ENCODE measurements around the gene ALOX5. TPM values are rescaled to one million over a fixed set of nuclear protein-coding genes. Genes with fewer than 3 reads are reported as not detected.
"Not testable (repeated sequence)": the region's sequence is repeated elsewhere in the genome, so short reads cannot be mapped to it uniquely, and the experiment has no call there.

Gene ALOX5
- total RNA-seq, 5 donors from 2014 or later (not counting 1 experiment from before 2014, with no cell fraction given), result 13.8 to 39.8 (median 16.1) TPM

GRCh38 chr10:45471531-45472310 lies 97.7 kb downstream of the ALOX5 start:
- Histone ChIP-seq H3K4me3 (ENCODE audit: control insufficient read depth in 1 of 2, extremely low read depth in 1 of 2, low read length in 1 of 2) (no peak overlapping the region), H3K36me3 (ENCODE audit: control insufficient read depth in 2 of 2, extremely low read depth in 1 of 2, insufficient read depth in 1 of 2, low read length in 1 of 2) (no peaks in the 10 kb centered on the region), H3K9me3 (peaks cover under 1% of the 10 kb centered on the region), H3K27me3 (replicated peaks in 1 of 2; ENCODE audit: control insufficient read depth in 2 of 2, extremely low read depth in 1 of 2, insufficient read depth in 2 of 2, low read length in 1 of 2) (no peaks in the 10 kb centered on the region), H3K4me1 (ENCODE audit: control insufficient read depth in 1 of 2, extremely low read depth in 1 of 2, insufficient read depth in 2 of 2, low read length in 2 of 2) (peaks cover 9 to 12% of the 10 kb centered on the region in 2 experiments), H3K27ac (ENCODE audit: low read length) (no peak overlapping the region)
- peaks cover 36 to 49% (median 39%) of the 10 kb centered on the region in 3 donors for H3K4me1 Mint-ChIP-seq
- WGBS (ENCODE audit: insufficient coverage), result 100% methylated on average over 7 of the region's 8 CpGs
- ChIA-PET CTCF (interaction anchor here in 1 of 2 donors (0.6 kb wide), 1 partner anchor 200 kb away, joined by 3 read pairs; no protein-coding TSS in a partner anchor), POLR2A (interaction anchor here in 1 of 2 donors (0.7 kb wide), 1 partner anchor 191 kb away, joined by 5 read pairs; no protein-coding TSS in a partner anchor)
- H3K9me3 Mint-ChIP-seq, result peaks cover 3 to 8% (median 4%) of the 10 kb centered on the region in 3 donors
- peak overlapping the region in 1 of 3 donors; percentile 6 for H3K4me3 Mint-ChIP-seq
- no peak for ATAC-seq (replicated peaks in 1 of 4)
- peak overlapping the region; percentile 54 to 61 for H3K27ac Mint-ChIP-seq
- H3K27me3 Mint-ChIP-seq, result no peaks in the 10 kb centered on the region
- DNase-seq, result no peak
- peaks cover 22% of the 10 kb centered on the region for H3K36me3 Mint-ChIP-seq

- POLR2A ChIA-PET, result no interaction called here
- H3K27ac Mint-ChIP-seq, result no peak overlapping the region
- WGBS (ENCODE audit: insufficient coverage), result 95% methylated on average over 2 of the region's 4 CpGs
These were observed 99.1 kb downstream of the ALOX5 start for GRCh38 chr10:45473126-45473525.

GRCh38 chr10:45476559-45476958 lies 102.5 kb downstream of the ALOX5 start:
- no peak for ATAC-seq (replicated peaks in 1 of 4)
- no peak overlapping the region for H3K27ac Mint-ChIP-seq
- POLR2A ChIA-PET, result interaction anchor here in 1 of 2 donors (0.7 to 0.9 kb wide), 2 partner anchors 9 to 10 kb away, joined by 3 to 4 read pairs; no protein-coding TSS in a partner anchor

More at GRCh38 chr10:45473126-45473525, 99.1 kb downstream of the ALOX5 start:
- H3K4me3 Mint-ChIP-seq, result no peak overlapping the region
- peaks cover 36% of the 10 kb centered on the region for H3K36me3 Mint-ChIP-seq
- Histone ChIP-seq H3K9me3 (peaks cover 6% of the 10 kb centered on the region), H3K27me3 (replicated peaks in 1 of 2; ENCODE audit: control insufficient read depth in 2 of 2, extremely low read depth in 1 of 2, insufficient read depth in 2 of 2, low read length in 1 of 2) (no peaks in the 10 kb centered on the region), H3K4me1 (ENCODE audit: control insufficient read depth in 1 of 2, extremely low read depth in 1 of 2, insufficient read depth in 2 of 2, low read length in 2 of 2) (peaks cover 9 to 12% of the 10 kb centered on the region in 2 experiments), H3K36me3 (ENCODE audit: control insufficient read depth in 2 of 2, extremely low read depth in 1 of 2, insufficient read depth in 1 of 2, low read length in 1 of 2) (no peaks in the 10 kb centered on the region), H3K4me3 (ENCODE audit: control insufficient read depth in 1 of 2, extremely low read depth in 1 of 2, low read length in 1 of 2) (no peak overlapping the region), H3K27ac (ENCODE audit: low read length) (no peak overlapping the region)
- DNase-seq (no peak), ATAC-seq (replicated peaks in 1 of 4) (no peak)
- peaks cover 15 to 22% (median 15%) of the 10 kb centered on the region in 3 donors for H3K9me3 Mint-ChIP-seq
- H3K27me3 Mint-ChIP-seq, result no peaks in the 10 kb centered on the region
- peaks cover 36 to 54% (median 41%) of the 10 kb centered on the region in 3 donors for H3K4me1 Mint-ChIP-seq
- CTCF ChIA-PET, result no interaction called here

GRCh38 chr10:45480294-45480693 lies 106.3 kb downstream of the ALOX5 start:
- H3K27ac Mint-ChIP-seq, result no peak overlapping the region
- H3K36me3 Mint-ChIP-seq, result peaks cover 87% of the 10 kb centered on the region
- DNase-seq (no peak), ATAC-seq (replicated peaks in 1 of 4) (no peak)
- H3K27ac ChIP-seq (ENCODE audit: low read length), result no peak overlapping the region
- peaks cover 6% of the 10 kb centered on the region for H3K9me3 ChIP-seq
- H3K4me3 Mint-ChIP-seq, result no peak overlapping the region
- CTCF ChIA-PET, result no interaction called here
- peaks cover 1 to 17% (median 2%) of the 10 kb centered on the region in 3 donors for H3K4me1 Mint-ChIP-seq
- H3K27me3 ChIP-seq (replicated peaks in 1 of 2; ENCODE audit: control insufficient read depth in 2 of 2, extremely low read depth in 1 of 2, insufficient read depth in 2 of 2, low read length in 1 of 2), result no peaks in the 10 kb centered on the region
- H3K9me3 Mint-ChIP-seq, result peaks cover 24 to 47% (median 30%) of the 10 kb centered on the region in 3 donors
- 100% methylated on average over 2 of the region's 2 CpGs for WGBS (ENCODE audit: insufficient coverage)
- POLR2A ChIA-PET, result no interaction called here
- H3K27me3 Mint-ChIP-seq, result no peaks in the 10 kb centered on the region
- no peak overlapping the region for H3K4me3 ChIP-seq (ENCODE audit: control insufficient read depth in 1 of 2, extremely low read depth in 1 of 2, low read length in 1 of 2)
- peaks cover 0 to 5% of the 10 kb centered on the region in 2 donors for H3K36me3 ChIP-seq (ENCODE audit: control insufficient read depth in 2 of 2, extremely low read depth in 1 of 2, insufficient read depth in 1 of 2, low read length in 1 of 2)
- no peaks in the 10 kb centered on the region for H3K4me1 ChIP-seq (ENCODE audit: control insufficient read depth in 1 of 2, extremely low read depth in 1 of 2, insufficient read depth in 2 of 2, low read length in 2 of 2)

More at GRCh38 chr10:45476559-45476958, 102.5 kb downstream of the ALOX5 start:
- DNase-seq, result no peak
- H3K36me3 Mint-ChIP-seq, result peaks cover 65% of the 10 kb centered on the region
- Histone ChIP-seq H3K36me3 (ENCODE audit: control insufficient read depth in 2 of 2, extremely low read depth in 1 of 2, insufficient read depth in 1 of 2, low read length in 1 of 2) (no peaks in the 10 kb centered on the region), H3K4me1 (ENCODE audit: control insufficient read depth in 1 of 2, extremely low read depth in 1 of 2, insufficient read depth in 2 of 2, low read length in 2 of 2) (no peaks in the 10 kb centered on the region), H3K4me3 (ENCODE audit: control insufficient read depth in 1 of 2, extremely low read depth in 1 of 2, low read length in 1 of 2) (no peak overlapping the region), H3K9me3 (peaks cover 6% of the 10 kb centered on the region), H3K27me3 (replicated peaks in 1 of 2; ENCODE audit: control insufficient read depth in 2 of 2, extremely low read depth in 1 of 2, insufficient read depth in 2 of 2, low read length in 1 of 2) (no peaks in the 10 kb centered on the region), H3K27ac (ENCODE audit: low read length) (no peak overlapping the region)
- CTCF ChIA-PET, result interaction anchor here in 1 of 2 donors (0.6 to 1.4 kb wide), 2 partner anchors 236 to 242 kb away, joined by 3 to 4 read pairs; no protein-coding TSS in a partner anchor
- peaks cover 24 to 45% (median 29%) of the 10 kb centered on the region in 3 donors for H3K9me3 Mint-ChIP-seq
- H3K27me3 Mint-ChIP-seq, result no peaks in the 10 kb centered on the region
- 100% methylated on average over 1 of the region's 1 CpG for WGBS (ENCODE audit: insufficient coverage)
- H3K4me3 Mint-ChIP-seq, result no peak overlapping the region
- peaks cover 11 to 33% (median 14%) of the 10 kb centered on the region in 3 donors for H3K4me1 Mint-ChIP-seq

GRCh38 chr10:45481100-45481499 lies 107.1 kb downstream of the ALOX5 start:
- H3K4me3 ChIP-seq (ENCODE audit: control insufficient read depth in 1 of 2, extremely low read depth in 1 of 2, low read length in 1 of 2); POLR2A ChIA-PET; H3K4me3 Mint-ChIP-seq; H3K27me3 Mint-ChIP-seq; H3K27me3 ChIP-seq (replicated peaks in 1 of 2; ENCODE audit: control insufficient read depth in 2 of 2, extremely low read depth in 1 of 2, insufficient read depth in 2 of 2, low read length in 1 of 2); H3K4me1 ChIP-seq (ENCODE audit: control insufficient read depth in 1 of 2, extremely low read depth in 1 of 2, insufficient read depth in 2 of 2, low read length in 2 of 2); ATAC-seq (replicated peaks in 1 of 4); H3K27ac Mint-ChIP-seq; DNase-seq; CTCF ChIA-PET; H3K36me3 ChIP-seq (ENCODE audit: control insufficient read depth in 2 of 2, extremely low read depth in 1 of 2, insufficient read depth in 1 of 2, low read length in 1 of 2); H3K27ac ChIP-seq (ENCODE audit: low read length); H3K9me3 ChIP-seq: not testable (repeated sequence)
- Mint-ChIP-seq H3K4me1 (peaks cover 0 to 12% (median 2%) of the 10 kb centered on the region in 3 donors), H3K36me3 (peaks cover 88% of the 10 kb centered on the region), H3K9me3 (peaks cover 20 to 43% (median 27%) of the 10 kb centered on the region in 3 donors)
- WGBS (ENCODE audit: insufficient coverage), result 75% methylated on average over 1 of the region's 4 CpGs

- H3K4me1 Mint-ChIP-seq, result peaks cover 0 to 6% (median 0%) of the 10 kb centered on the region in 3 donors
- ChIA-PET CTCF (no interaction called here), POLR2A (interaction anchor here in 1 of 2 donors (0.7 kb wide), 1 partner anchor 157 kb away, joined by 4 read pairs; no protein-coding TSS in a partner anchor)
- 92% methylated on average over 2 of the region's 3 CpGs for WGBS (ENCODE audit: insufficient coverage)
- no peak for ATAC-seq (replicated peaks in 1 of 4)
- no peaks in the 10 kb centered on the region for H3K27me3 Mint-ChIP-seq
- H3K36me3 Mint-ChIP-seq, result peaks cover 82% of the 10 kb centered on the region
- Histone ChIP-seq H3K36me3 (ENCODE audit: control insufficient read depth in 2 of 2, extremely low read depth in 1 of 2, insufficient read depth in 1 of 2, low read length in 1 of 2) (peaks cover 1 to 13% of the 10 kb centered on the region in 2 donors), H3K4me1 (ENCODE audit: control insufficient read depth in 1 of 2, extremely low read depth in 1 of 2, insufficient read depth in 2 of 2, low read length in 2 of 2) (no peaks in the 10 kb centered on the region), H3K27me3 (replicated peaks in 1 of 2; ENCODE audit: control insufficient read depth in 2 of 2, extremely low read depth in 1 of 2, insufficient read depth in 2 of 2, low read length in 1 of 2) (no peaks in the 10 kb centered on the region), H3K4me3 (ENCODE audit: control insufficient read depth in 1 of 2, extremely low read depth in 1 of 2, low read length in 1 of 2) (no peak overlapping the region), H3K9me3 (no peaks in the 10 kb centered on the region), H3K27ac (ENCODE audit: low read length) (no peak overlapping the region)
- no peak for DNase-seq
- H3K9me3 Mint-ChIP-seq, result peaks cover 11 to 26% (median 16%) of the 10 kb centered on the region in 3 donors
- H3K4me3 Mint-ChIP-seq, result no peak overlapping the region
- H3K27ac Mint-ChIP-seq, result no peak overlapping the region
These were observed 109.0 kb downstream of the ALOX5 start for GRCh38 chr10:45483002-45483401.
